ENCODE data around the gene ETV5. TPM values are rescaled to one million over a fixed set of nuclear protein-coding genes. Genes with fewer than 3 reads are reported as not detected.

The ETV5 gene
- polyA plus RNA-seq, 1 donor from 2014 or later, result 0.30 TPM

GRCh38 chr3:186151077-186151971, 42.4 kb upstream of the ETV5 start:
- no peaks in the 10 kb centered on the region for H3K36me3 ChIP-seq (ENCODE audit: insufficient read depth, low read length)
- no peak overlapping the region for H2AFZ ChIP-seq (ENCODE audit: low read depth, low read length)
- no peak for TF ChIP-seq RAD21 (conservative IDR thresholded peaks at IDR 0.05)
- no peak for TF ChIP-seq REST (IDR thresholded peaks at IDR 0.05; ENCODE audit: borderline replicate concordance)
- no peak for TF ChIP-seq TAF1 (IDR thresholded peaks at IDR 0.05; ENCODE audit: low read depth)
- TF ChIP-seq SMC3 (conservative IDR thresholded peaks at IDR 0.05; ENCODE audit: poor library complexity), result no peak
- no peak for TF ChIP-seq POLR2AphosphoS5 (IDR thresholded peaks at IDR 0.05)
- no peak for TF ChIP-seq MXI1 (conservative IDR thresholded peaks at IDR 0.05; ENCODE audit: poor library complexity, severe bottlenecking)
- TF ChIP-seq EP300 (conservative IDR thresholded peaks at IDR 0.05; ENCODE audit: poor library complexity, severe bottlenecking), result no peak
- no peak for TF ChIP-seq CTCF (IDR thresholded peaks at IDR 0.05; ENCODE audit: poor library complexity, severe bottlenecking)
- no peak for TF ChIP-seq EZH2 (IDR thresholded peaks at IDR 0.05; ENCODE audit: borderline replicate concordance, insufficient read depth, low read length, poor library complexity, severe bottlenecking)
- no peak overlapping the region for H3K4me2 ChIP-seq (ENCODE audit: low read length)
- no peak overlapping the region for H3K9ac ChIP-seq (ENCODE audit: low read length)
- H3K27ac ChIP-seq (ENCODE audit: low read length), result no peak overlapping the region
- H3F3A ChIP-seq (ENCODE audit: insufficient read depth, low read length, poor library complexity, severe bottlenecking), result no peaks in the 10 kb centered on the region
- no peak overlapping the region for H3K4me3 ChIP-seq (ENCODE audit: low read length)
- no peaks in the 10 kb centered on the region for H4K20me1 ChIP-seq (ENCODE audit: insufficient read depth)
- no peaks in the 10 kb centered on the region for H3K9me3 ChIP-seq (ENCODE audit: low read length)
- H3K9me2 ChIP-seq (ENCODE audit: insufficient read depth, low read length), result no peaks in the 10 kb centered on the region
- no peaks in the 10 kb centered on the region for H3K79me2 ChIP-seq (replicated peaks; ENCODE audit: insufficient read depth, low read length)
- H3K27me3 ChIP-seq (ENCODE audit: insufficient read depth, low read depth, low read length), result no peaks in the 10 kb centered on the region

DNA sequence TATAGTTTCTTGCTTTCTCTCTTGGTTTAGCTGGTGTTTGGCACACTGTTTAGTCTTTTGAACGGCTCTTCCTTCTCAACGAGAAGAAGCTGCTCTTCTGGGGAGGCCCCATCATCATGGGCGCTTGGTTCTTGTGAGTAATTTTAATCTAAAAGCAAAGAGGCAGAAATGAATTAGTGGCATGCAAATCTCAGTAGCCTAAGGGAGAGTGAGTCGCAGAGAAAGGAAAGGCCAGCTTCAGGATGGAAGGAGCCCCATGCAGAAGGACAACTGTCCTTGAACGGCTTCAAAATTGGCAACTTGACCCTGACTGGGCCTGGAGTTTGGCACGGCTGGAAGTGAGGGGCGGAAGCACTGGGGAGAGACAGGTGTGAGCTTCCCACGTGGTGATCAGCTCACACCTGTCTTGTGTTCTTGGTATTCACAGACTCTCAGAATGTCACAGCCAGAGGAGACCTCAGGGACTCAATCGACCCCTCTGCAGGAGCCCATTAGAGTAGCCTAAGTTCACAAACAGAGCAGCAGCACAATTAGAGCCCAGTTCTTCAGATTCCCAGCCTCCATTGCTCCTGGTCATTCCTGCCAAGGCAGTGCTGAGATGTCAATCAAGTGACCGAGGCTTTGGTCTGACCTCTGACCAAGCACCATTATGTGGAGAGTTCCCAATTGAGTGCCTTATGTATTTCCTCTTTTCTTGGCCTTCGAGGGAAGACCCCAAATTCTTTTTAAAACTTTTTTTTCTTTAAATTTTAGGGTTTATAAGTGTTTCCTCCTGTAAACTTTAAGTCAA, 41.3 kb upstream of the ETV5 start:
- TF ChIP-seq POLR2AphosphoS5 (IDR thresholded peaks at IDR 0.05), result no peak
- no peak for TF ChIP-seq CTCF (IDR thresholded peaks at IDR 0.05; ENCODE audit: poor library complexity, severe bottlenecking)
- no peak for TF ChIP-seq RAD21 (conservative IDR thresholded peaks at IDR 0.05)
- TF ChIP-seq EP300 (conservative IDR thresholded peaks at IDR 0.05; ENCODE audit: poor library complexity, severe bottlenecking), result no peak
- TF ChIP-seq REST (IDR thresholded peaks at IDR 0.05; ENCODE audit: borderline replicate concordance), result no peak
- no peak for TF ChIP-seq SMC3 (conservative IDR thresholded peaks at IDR 0.05; ENCODE audit: poor library complexity)
- no peak for TF ChIP-seq TAF1 (IDR thresholded peaks at IDR 0.05; ENCODE audit: low read depth)
- no peak for TF ChIP-seq EZH2 (IDR thresholded peaks at IDR 0.05; ENCODE audit: borderline replicate concordance, insufficient read depth, low read length, poor library complexity, severe bottlenecking)
- TF ChIP-seq MXI1 (conservative IDR thresholded peaks at IDR 0.05; ENCODE audit: poor library complexity, severe bottlenecking), result no peak
- no peaks in the 10 kb centered on the region for H3K27me3 ChIP-seq (ENCODE audit: insufficient read depth, low read depth, low read length)
- H3F3A ChIP-seq (ENCODE audit: insufficient read depth, low read length, poor library complexity, severe bottlenecking), result no peaks in the 10 kb centered on the region
- H3K27ac ChIP-seq (ENCODE audit: low read length), result no peak overlapping the region
- no peak overlapping the region for H3K4me3 ChIP-seq (ENCODE audit: low read length)
- no peaks in the 10 kb centered on the region for H3K9me2 ChIP-seq (ENCODE audit: insufficient read depth, low read length)
- no peaks in the 10 kb centered on the region for H3K9me3 ChIP-seq (ENCODE audit: low read length)
- H3K36me3 ChIP-seq (ENCODE audit: insufficient read depth, low read length), result no peaks in the 10 kb centered on the region
- no peaks in the 10 kb centered on the region for H3K79me2 ChIP-seq (replicated peaks; ENCODE audit: insufficient read depth, low read length)
- H2AFZ ChIP-seq (ENCODE audit: low read depth, low read length), result no peak overlapping the region
- H3K9ac ChIP-seq (ENCODE audit: low read length), result no peak overlapping the region
- H3K4me2 ChIP-seq (ENCODE audit: low read length), result no peak overlapping the region
- no peaks in the 10 kb centered on the region for H4K20me1 ChIP-seq (ENCODE audit: insufficient read depth)
